GM12878 (cell line): ENCODE data around the gene BPI. TPM values are rescaled to one million over a fixed set of nuclear protein-coding genes. Genes with fewer than 3 reads are reported as not detected.

Source experiments
- ATAC-seq: fragments of 200-7000 bp; cut with Tn5 transposase; 3 replicates; pipeline ENCODE4 v1.9.1; 2020; ENCODE audit warnings: mild to moderate bottlenecking, moderate library complexity
- BruUV-seq: library from RNA; stranded (reverse); fragments of 400-500 nt; replicated peaks from 2 replicates; lab custom pipeline; 2021; lab: Mats Ljungman, UMichigan
- CTCF ChIA-PET: fragments of 300-600 bp; sonication (Branson Sonifier 250); formaldehyde crosslinking; extraction: SDS; loops from one replicate; lab custom pipeline; 2021; ENCODE audit warnings: inconsistent platforms; lab: Yijun Ruan, JAX
- POLR2A ChIA-PET: fragments of 350-600 bp; formaldehyde crosslinking; extraction: SDS; loops from one replicate; lab custom pipeline; 2021; ENCODE audit warnings: inconsistent platforms; lab: Charles Lee
- RAD21 ChIA-PET: fragments of 300-600 bp; sonication (Branson Sonifier 250); formaldehyde crosslinking; loops from one replicate; lab custom pipeline; 2023; ENCODE audit warnings: antibody characterized with exemption; ENCODE audit not compliant: unreplicated experiment; lab: Charles Lee
- SMC1A ChIA-PET: fragments of 300-600 bp; sonication (Branson Sonifier 250); formaldehyde crosslinking; loops from one replicate; lab custom pipeline; 2023; ENCODE audit not compliant: unreplicated experiment, uncharacterized antibody; lab: Charles Lee
- DNase-seq: peaks from one replicate; pipeline ENCODE4 v3.0.0-alpha.2; 2011; ENCODE audit warnings: low read depth, low spot score
- FAIRE-seq: peaks from 3 replicates; lab custom pipeline; 2011; peaks lifted over from hg19 to GRCh38; lab: Jason Lieb, UNC
- H2AFZ ChIP-seq: 2 replicates; pipeline ENCODE4 v1.6.0; 2011; ENCODE audit warnings: low read depth, low read length, control low read depth; ENCODE audit not compliant: control insufficient read depth
- H3K27ac ChIP-seq: 2 replicates; pipeline ENCODE4 v1.5.1; 2011; ENCODE audit warnings: control low read depth; ENCODE audit not compliant: control insufficient read depth, insufficient read depth
- H3K27me3 ChIP-seq, 2 experiments: replicated peaks in 1 of 2; 2 replicates each; pipeline versions ENCODE4 v1.6.0 to v1.6.1; 2011; ENCODE audit warnings: low read length in 1 of 2; ENCODE audit not compliant: control insufficient read depth in 2 of 2, insufficient read depth in 2 of 2
- H3K36me3 ChIP-seq, 2 experiments: 2 replicates each; pipeline ENCODE4 v1.5.1; 2011; ENCODE audit warnings: low read length in 1 of 2; ENCODE audit not compliant: control insufficient read depth in 2 of 2, insufficient read depth in 2 of 2
- H3K4me1 ChIP-seq: 2 replicates; pipeline ENCODE4 v1.6.1; 2011; ENCODE audit warnings: mild to moderate bottlenecking, low read length, moderate library complexity, mixed read lengths; ENCODE audit not compliant: control insufficient read depth, insufficient read depth
- H3K4me2 ChIP-seq: 2 replicates; pipeline ENCODE4 v1.6.0; 2011; ENCODE audit warnings: control low read depth; ENCODE audit not compliant: control insufficient read depth, insufficient read depth
- H3K4me3 ChIP-seq: fragments of 200-600 bp; sonication (generic); 2 replicates; pipeline ENCODE4 v1.5.1; 2016
- H3K79me2 ChIP-seq: 2 replicates; pipeline ENCODE4 v1.6.0; 2011; ENCODE audit warnings: low read length; ENCODE audit not compliant: control insufficient read depth, insufficient read depth
- H3K9ac ChIP-seq: 2 replicates; pipeline ENCODE4 v1.8.0; 2011; ENCODE audit warnings: low read length, control low read depth, mixed read lengths; ENCODE audit not compliant: control insufficient read depth, insufficient read depth
- H3K9me3 ChIP-seq: replicated peaks from 3 replicates; pipeline ENCODE4 v1.5.1; 2011; ENCODE audit warnings: mild to moderate bottlenecking, low read length; ENCODE audit not compliant: control insufficient read depth, insufficient read depth
- H4K20me1 ChIP-seq: 2 replicates; pipeline ENCODE4 v1.6.0; 2011; ENCODE audit not compliant: control insufficient read depth, insufficient read depth
- BACH1 ChIP-seq: fragments of 450-650 bp; IDR thresholded peaks from 2 replicates; pipeline ENCODE4 v1.6.1; 2017; ENCODE audit warnings: mild to moderate bottlenecking, borderline replicate concordance
- BCL11A ChIP-seq: IDR thresholded peaks from 2 replicates; pipeline ENCODE4 v1.6.1; 2011; ENCODE audit warnings: low read depth, low read length
- BCL3 ChIP-seq: IDR thresholded peaks from 2 replicates; pipeline ENCODE4 v1.6.1; 2011; ENCODE audit warnings: borderline replicate concordance, low read depth, mild to moderate bottlenecking, moderate library complexity, low read length; ENCODE audit not compliant: insufficient read depth, poor library complexity, severe bottlenecking
- EED ChIP-seq: sonication (generic); IDR thresholded peaks from 2 replicates; pipeline ENCODE4 v1.6.1; 2016; ENCODE audit warnings: antibody characterized with exemption, low read depth
- FOS ChIP-seq: IDR thresholded peaks from 3 replicates; pipeline ENCODE4 v1.6.1; 2011; ENCODE audit warnings: borderline replicate concordance; ENCODE audit not compliant: insufficient read length; ENCODE audit errors: extremely low read depth
- IKZF1 ChIP-seq: fragments of 450-650 bp; conservative IDR thresholded peaks from 2 replicates; pipeline ENCODE4 v1.6.1; 2017; ENCODE audit warnings: antibody characterized with exemption, mild to moderate bottlenecking
- NFIC ChIP-seq: IDR thresholded peaks from 2 replicates; pipeline ENCODE4 v1.6.1; 2012; ENCODE audit warnings: low read depth, mild to moderate bottlenecking, inconsistent platforms, low read length, moderate library complexity
- RELA ChIP-seq: fragments of 450-650 bp; IDR thresholded peaks from 2 replicates; pipeline ENCODE4 v1.8.0; 2014; ENCODE audit warnings: borderline replicate concordance; ENCODE audit not compliant: partially characterized antibody
- SREBF2 ChIP-seq: IDR thresholded peaks from 2 replicates; pipeline ENCODE4 v1.6.1; 2012; ENCODE audit warnings: mild to moderate bottlenecking, low read length
- WGBS: methylation state at CpG from one replicate; pipeline ENCODE4 v1.1.6; 2016; ENCODE audit warnings: low lambda C conversion rate; ENCODE audit not compliant: insufficient replicate concordance, insufficient coverage; ENCODE audit errors: missing lambda C conversion rate; 5-methylcytosine and 5-hydroxymethylcytosine counted together
- in situ Hi-C: fragments of 300-500 bp; cut with MboI; formaldehyde crosslinking; loops from 9 replicates; pipeline ENCODE4 v1.14.3; 2018; ENCODE audit warnings: mixed read lengths
- intact Hi-C: fragments of 100-400 bp; cut with micrococcal nuclease; formaldehyde crosslinking; loops from one replicate; pipeline ENCODE4 v1.14.2; 2022; ENCODE audit not compliant: unreplicated experiment
- polyA plus RNA-seq, 11 experiments: library from polyadenylated mRNA; depleted of rRNA in 4 of 11; unstranded in 6 of 11; stranded (reverse) in 5 of 11; fragments of >200 nt; fragmentation: Nextera tagmentation in 4 of 11; fragmentation: Illumina TruSeq in 1 of 11; extraction: Ambion mirVana in 4 of 11; extraction: Trizol in 1 of 11; gene quantifications; 1 replicate in 1 of 11; 2 replicates in 10 of 11; pipeline versions ENCODE4 v1.2.1 to v1.2.3, GENCODE V29; 2011 to 2016; ENCODE audit warnings: inconsistent platforms in 2 of 11, missing spikeins in 2 of 11, low read depth in 1 of 11
- total RNA-seq, 4 experiments: library from RNA; depleted of rRNA in 3 of 4; stranded (reverse); fragments of >200 nt in 3 of 4; fragmentation: Illumina TruSeq in 1 of 4; extraction: Trizol in 1 of 4; gene quantifications; 2 replicates each; pipeline versions ENCODE4 v1.2.1 to v1.2.3, GENCODE V29; 2013 to 2021
- TF ChIP-seq, protein P1 (sequence below): IDR thresholded peaks from 2 replicates; pipeline ENCODE4 v1.6.1; 2012; ENCODE audit warnings: low read depth, low read length, improper control_type of control experiment

BPI gene
- total and polyA plus RNA-seq, 10 of the 15 experiments (the other 5 are each of a cell fraction or from before 2014, with no cell fraction given), result not detected

DNA sequence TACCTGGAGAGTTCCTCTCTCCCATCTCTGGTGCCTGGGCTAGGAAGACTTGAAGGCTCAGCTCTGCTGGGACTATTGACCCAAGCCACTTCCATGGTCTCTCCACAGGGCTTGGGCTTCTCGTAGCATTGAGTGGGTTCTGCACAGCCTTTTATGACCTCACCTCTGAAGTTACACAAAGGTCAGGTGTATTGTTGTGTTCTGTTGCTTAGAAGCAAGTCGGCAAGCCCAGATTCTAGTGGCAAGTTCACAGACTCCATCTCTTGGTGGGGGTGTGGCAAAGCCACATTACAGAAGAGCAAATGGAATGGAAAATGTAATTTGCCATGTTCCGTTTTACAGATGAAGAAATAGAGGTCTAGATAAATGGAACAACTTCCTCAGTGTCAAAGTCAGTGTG, 13.5 kb downstream of the BPI start:
- 0% methylated on average over 3 of the region's 3 CpGs for WGBS
- CTCF ChIA-PET, result interaction anchor here (0.9 kb wide), 1 partner anchor 12 kb away, joined by 3 read pairs; no protein-coding TSS in a partner anchor
- H3K27ac ChIP-seq, result no peak overlapping the region

More for the DNA sequence above, 13.5 kb downstream of the BPI start:
- H3K4me1 ChIP-seq, result no peaks in the 10 kb centered on the region
- intact Hi-C loops (no loop called here), in situ Hi-C loops (no loop called here)
- H3K79me2 ChIP-seq, result no peaks in the 10 kb centered on the region
- H2AFZ ChIP-seq, result no peak overlapping the region
- no peaks in the 10 kb centered on the region for H3K9me3 ChIP-seq
- ChIA-PET POLR2A (no interaction called here), SMC1A (no interaction called here), RAD21 (no interaction called here)
- no peaks in the 10 kb centered on the region for H4K20me1 ChIP-seq
- FAIRE-seq (no peak), DNase-seq (no peak), ATAC-seq (no peak)
- no peaks in the 10 kb centered on the region; a peak in 1 of 4 replicates for H3K27me3 ChIP-seq
- H3K36me3 ChIP-seq, result no peaks in the 10 kb centered on the region
- no peak overlapping the region for H3K9ac ChIP-seq
- no peak overlapping the region for H3K4me3 ChIP-seq
- no TSS peak for BruUV-seq
- TF ChIP-seq BCL3 (no peak), IKZF1 (no peak), BCL11A (no peak), RELA (no peak), BACH1 (no peak), NFIC (no peak), SREBF2 (no peak), EED (no peak), FOS (no peak)
- TF ChIP-seq, protein P1, sequence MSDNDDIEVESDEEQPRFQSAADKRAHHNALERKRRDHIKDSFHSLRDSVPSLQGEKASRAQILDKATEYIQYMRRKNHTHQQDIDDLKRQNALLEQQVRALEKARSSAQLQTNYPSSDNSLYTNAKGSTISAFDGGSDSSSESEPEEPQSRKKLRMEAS, result no peak
- H3K4me2 ChIP-seq, result no peak overlapping the region
